Measurements from ENCODE around the gene LRFN4.

Gene LRFN4

GRCh38 chr11:66858186-66858938 lies 1.5 kb downstream of the LRFN4 start:
- no peak for DNase-seq

- no peak for DNase-seq
Measured at GRCh38 chr11:66858939-66859685, 2.2 kb downstream of the LRFN4 start.

- DNase-seq: no peak
Measured at GRCh38 chr11:66859686-66860448, 3.0 kb downstream of the LRFN4 start.

DNA sequence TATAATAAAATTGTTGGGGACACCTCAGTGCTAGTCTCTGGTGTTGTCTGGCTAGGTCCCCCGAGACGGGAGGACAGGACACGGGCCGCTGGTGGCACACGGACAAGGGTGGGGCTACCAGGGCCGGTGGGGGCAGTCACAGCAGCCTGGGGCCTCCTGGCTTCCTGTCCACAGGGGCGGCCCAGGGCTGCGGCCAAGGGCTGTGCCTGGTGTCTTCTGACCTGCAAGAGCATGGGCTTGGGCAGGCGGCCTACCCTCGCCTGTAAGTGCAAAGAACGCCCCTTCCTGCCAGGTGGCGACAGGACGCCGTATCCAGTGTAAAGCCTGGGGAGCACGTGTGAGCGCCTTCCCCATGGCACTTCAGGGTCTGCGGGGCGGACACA lies 3.6 kb downstream of the LRFN4 start:
- DNase-seq: no peak

DNA sequence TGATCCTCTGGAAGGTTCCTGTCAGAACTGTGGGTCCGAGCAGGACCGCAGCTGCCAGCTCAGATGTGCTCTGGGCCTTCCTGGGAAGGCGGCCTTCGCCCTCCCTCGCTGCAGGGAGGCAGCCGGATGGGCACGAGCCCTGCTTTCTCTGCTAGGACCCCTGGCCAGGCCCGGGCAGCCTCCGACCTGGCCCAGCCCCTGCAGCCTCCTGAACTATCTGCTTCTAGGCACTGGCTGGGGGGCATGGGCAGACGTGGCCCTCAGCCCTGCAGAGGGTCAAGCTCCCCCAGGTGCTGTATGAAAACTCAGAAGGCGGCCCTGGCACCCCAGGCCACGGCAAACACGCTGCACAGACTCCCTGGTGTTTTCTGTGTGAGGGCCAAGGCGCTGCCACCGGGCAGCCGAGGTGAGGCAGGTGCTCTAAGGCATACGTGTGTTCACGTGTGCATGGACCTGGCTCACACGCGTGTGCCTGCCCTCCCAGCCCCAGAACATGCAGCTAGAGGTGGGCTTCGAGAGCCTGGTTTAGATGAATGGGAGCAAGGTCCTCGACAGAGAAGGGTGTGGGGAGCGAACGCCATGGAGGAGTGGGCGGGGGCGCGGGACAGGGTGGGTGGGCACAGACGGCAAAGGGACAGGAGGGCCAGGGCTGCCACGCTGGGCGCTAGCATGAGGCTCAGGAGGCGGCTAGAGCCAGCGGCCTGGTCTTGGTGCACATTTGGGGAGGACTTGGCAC lies 4.3 kb downstream of the LRFN4 start:
- DNase-seq: no peak

- no peak for DNase-seq
Measured at GRCh38 chr11:66861774-66862558, 5.1 kb downstream of the LRFN4 start.

DNA sequence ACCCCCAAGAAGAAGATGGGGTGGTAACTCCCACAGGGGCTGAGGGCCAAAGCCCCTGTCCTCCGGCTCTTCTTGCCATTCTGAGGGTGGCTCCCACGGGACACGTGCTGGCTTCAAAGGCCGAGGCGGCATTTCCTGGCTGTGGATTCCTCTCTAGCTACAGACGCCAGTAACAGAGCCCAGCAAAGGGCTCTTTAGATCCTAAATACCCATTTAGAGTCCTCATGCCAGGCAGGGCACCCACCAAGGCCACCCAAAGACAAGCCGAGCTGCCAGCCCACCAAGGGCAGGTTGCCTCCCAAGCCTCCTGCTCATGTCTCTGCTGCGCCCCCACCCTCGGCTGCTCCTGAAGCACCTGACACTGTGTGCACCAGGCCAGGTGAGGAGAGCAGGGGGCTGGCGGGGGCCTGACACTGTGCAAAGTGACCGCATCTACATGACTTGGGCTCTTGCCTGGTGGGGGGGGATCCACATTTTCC lies 5.7 kb downstream of the LRFN4 start:
- DNase-seq: no peak

DNA sequence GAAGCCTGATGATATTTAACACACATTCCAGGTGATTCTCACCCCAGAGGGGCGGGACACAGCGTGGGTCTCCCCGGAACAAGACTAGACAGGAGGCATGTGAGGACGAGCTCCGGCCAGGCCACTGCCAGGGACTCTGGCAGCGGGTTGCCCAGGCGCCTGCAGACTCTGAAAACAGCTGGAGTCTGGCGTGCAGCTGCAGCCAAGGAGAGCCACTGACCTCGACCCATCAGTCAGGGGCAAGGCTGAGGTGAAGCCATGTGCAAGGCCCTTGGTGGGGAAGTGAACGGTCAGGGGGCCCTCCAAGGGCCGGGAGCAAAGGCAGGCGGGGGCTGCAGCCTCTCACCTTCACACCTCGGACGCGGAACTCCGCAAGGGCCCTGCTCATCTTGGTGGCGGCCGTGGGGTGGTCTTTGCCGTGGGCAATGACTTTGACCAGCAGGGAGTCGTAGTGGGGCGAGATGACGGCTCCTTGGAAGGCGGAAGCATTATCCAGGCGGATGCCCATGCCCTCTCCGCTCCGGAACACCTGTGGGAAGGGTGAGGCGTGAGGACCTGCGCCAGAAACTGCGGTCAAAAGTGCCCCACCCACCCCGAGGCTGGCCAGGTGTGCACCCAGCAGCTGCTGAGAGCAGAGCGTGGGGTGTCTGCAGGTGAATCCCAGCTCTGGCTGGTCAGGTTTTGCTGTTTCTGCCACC lies 6.7 kb downstream of the LRFN4 start:
- DNase-seq: no peak

DNA sequence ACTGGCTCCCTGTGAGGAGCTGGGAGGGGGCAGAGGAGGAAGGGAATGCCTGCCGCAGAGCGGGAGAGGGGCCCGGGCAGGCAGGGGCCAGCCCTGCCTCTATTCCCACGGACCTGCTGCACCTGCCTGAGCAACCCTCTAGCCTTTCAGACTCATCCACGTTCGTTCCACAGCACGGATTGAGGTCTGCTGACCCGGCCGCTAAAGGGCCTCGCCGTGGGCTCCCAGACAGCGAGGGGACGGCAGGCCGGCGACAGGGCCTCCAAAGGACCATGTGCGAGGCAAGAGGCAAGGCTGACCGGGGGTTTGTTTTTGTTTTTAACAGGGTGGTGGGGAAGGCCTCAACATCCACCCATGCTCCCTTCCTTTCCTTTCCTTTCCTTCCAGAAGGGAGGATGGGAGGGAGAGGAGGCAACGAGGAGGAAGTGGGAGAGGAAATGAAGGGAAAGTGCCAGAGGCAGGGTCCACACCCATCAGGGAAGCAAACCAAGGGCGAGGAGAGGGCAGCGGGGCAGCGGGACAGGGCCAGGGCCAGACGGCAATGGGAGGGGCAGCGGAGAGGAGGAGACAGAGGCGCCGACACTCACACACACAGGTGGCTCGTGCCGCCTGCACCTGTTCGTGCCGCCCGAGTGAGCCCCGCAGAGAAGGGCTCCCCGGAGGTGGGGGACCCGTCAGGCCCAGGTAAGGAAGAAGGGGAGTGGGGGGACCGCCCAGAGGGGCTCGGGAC lies 7.5 kb downstream of the LRFN4 start:
- no peak for DNase-seq

DNA sequence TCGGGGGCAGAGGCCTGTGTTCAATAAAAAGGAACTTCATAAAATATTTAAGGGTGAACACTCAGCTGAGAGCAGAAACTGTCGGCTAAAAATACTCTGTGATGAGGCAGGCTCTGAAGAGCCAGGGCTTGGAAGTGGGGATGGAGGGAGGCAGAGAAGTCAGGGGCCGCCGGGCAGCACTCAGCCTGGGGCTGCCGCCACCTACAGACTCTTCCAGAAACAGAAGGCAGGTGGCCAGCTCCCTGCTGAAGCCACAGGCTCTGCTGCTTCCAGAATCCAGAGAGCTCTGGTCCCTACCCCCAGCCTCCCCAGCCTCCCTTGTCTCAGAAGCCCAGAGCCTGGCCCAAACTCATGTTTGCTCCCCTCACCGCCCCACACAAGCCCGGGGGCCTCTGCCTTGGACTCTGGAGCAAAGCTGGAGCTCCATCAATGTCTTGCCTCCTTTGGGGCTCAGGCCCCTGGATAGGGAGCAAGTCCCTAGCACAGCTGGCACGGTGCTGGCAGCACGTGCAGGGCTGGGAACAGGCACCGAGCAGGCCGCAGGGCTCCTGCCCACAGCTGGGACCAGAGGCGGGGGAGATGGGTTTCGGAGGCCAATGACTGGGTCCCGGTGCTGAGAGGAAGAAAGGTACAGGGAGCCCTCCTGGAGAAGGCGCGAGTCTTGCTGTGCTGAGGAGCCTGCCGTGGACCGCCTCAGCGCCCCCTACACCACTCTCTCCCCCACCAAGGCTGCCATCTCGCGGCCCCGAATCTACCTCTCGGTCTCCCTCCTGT lies 8.2 kb downstream of the LRFN4 start:
- DNase-seq: no peak

GRCh38 chr11:66866007-66866406 lies 9.1 kb downstream of the LRFN4 start:
- DNase-seq: no peak

GRCh38 chr11:66866511-66866986 lies 9.7 kb downstream of the LRFN4 start:
- DNase-seq: no peak

DNA sequence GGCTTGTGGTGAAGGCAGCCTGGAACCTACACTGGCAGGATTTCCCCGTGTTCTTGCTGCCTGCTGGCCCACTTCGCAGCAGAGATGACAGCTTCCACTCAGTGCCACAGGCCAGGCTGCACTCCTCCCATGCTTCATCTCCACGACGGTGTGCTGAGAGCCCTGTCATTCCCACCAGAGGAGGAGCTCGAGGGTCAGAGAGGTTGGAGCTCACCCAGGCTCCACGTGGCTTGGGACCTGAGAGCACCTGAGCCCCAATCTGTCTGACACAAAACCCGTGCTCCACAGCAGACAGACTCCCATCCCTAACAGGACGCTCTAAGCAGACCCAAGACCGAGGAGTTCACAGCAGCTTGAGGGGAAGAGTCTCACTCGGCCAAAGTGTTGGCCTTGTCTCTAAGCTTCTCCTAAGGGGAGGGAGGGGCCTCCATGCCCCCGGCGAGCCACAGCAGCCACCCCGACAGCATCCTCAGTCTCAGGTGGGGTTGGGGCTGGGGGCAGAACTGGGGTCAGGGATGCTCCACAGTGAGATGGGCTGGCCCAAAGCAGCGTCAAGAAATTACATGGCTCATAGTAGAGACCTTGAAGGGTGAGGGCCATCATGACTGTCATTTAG lies 10.7 kb downstream of the LRFN4 start:
- DNase-seq: no peak

- DNase-seq: no peak
Measured at GRCh38 chr11:66868082-66868725, 11.3 kb downstream of the LRFN4 start.

DNA sequence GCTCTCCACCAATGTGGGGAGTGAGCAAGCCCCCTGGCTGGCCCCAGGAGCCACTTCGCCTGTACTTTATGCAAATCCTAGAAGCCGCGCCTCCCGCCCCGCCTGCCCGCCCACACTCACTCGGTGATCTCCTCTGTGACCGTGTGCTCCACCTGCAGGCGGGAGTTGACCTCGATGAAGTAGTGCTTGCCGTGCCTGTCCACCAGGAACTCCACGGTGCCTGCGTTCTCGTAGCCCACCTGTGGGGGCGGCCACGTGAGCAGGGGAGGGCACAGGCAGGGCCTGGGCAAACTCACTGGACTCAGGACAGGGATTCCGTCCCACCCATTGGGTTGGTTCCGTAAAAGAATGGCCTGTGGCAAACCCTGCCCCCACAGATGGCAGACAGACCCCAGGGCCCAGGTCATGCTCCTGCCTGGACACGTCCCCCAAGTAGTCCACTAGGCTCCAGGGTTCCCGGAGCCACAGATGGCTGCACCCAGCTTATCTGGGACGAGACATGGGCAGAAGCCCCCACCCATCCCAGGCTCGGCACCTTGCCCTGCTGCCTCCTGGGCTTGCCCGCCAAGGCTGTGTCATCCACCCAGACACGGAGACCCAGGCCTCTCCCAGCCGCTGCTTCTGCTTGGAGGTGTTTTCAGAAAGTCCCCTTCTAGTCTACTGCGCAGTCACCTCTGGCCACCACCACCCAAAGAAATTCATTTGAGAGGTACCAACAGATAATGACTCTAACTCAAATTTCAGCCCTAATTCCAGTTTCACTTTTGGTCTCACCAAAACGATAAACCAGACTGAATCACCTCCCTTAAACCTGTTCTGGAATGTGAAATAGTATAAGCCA lies 12.1 kb downstream of the LRFN4 start:
- DNase-seq: peak in 4 of 56 donors; percentile 20 to 41 (median 26)

GRCh38 chr11:66869567-66869870 lies 12.7 kb downstream of the LRFN4 start:
- no peak for DNase-seq
